K562 (cell line): ENCODE results near the gene EXOC6. TPM values are rescaled to one million over a fixed set of nuclear protein-coding genes. Genes with fewer than 3 reads are reported as not detected.

ENCODE experiments used
- ATAC-seq: fragments of 200-7000 bp; cut with Tn5 transposase; 3 replicates; pipeline ENCODE4 v1.9.1; 2020; ENCODE audit warnings: moderate library complexity
- BruUV-seq: library from RNA; stranded (reverse); fragments of 400-500 nt; replicated peaks from 2 replicates; lab custom pipeline; 2021; lab: Mats Ljungman, UMichigan
- CTCF ChIA-PET: fragments of 300-600 bp; formaldehyde crosslinking; extraction: SDS; loops from one replicate; lab custom pipeline; 2021; ENCODE audit warnings: low intra/inter-chr PET ratio; lab: Yijun Ruan, JAX
- POLR2A ChIA-PET: fragments of 300-600, 350-650 bp; sonication (Branson Sonifier 250); formaldehyde crosslinking; extraction: SDS; loops from one replicate; lab custom pipeline; 2021; ENCODE audit warnings: antibody characterized with exemption, inconsistent platforms; lab: Yijun Ruan, JAX
- DNase-seq, 4 experiments: peaks; one replicate each; pipeline versions ENCODE4 v3.0.0 to v3.0.0-alpha.2; 2011 to 2018; ENCODE audit warnings: low spot score in 3 of 4, mixed read lengths in 3 of 4; ENCODE audit errors: extremely low read depth in 1 of 4
- FAIRE-seq: peaks from 2 replicates; lab custom pipeline; 2011; peaks lifted over from hg19 to GRCh38; lab: Jason Lieb, UNC
- H2AFZ ChIP-seq: 2 replicates; pipeline ENCODE4 v1.6.0; 2011; ENCODE audit warnings: low read depth, low read length, control low read depth, inconsistent platforms
- H3K27ac ChIP-seq: fragments of 200-600 bp; 3 replicates; pipeline ENCODE4 v1.8.0; 2011; ENCODE audit warnings: low read depth, mild to moderate bottlenecking, control low read depth, inconsistent platforms, low read length, moderate library complexity, mixed read lengths; ENCODE audit errors: extremely low read depth
- H3K27me3 ChIP-seq, 2 experiments: fragments of 300-600 bp in 1 of 2; 2 replicates in 1 of 2; 3 replicates in 1 of 2; pipeline versions ENCODE4 v1.6.0 to v1.8.0; 2011; ENCODE audit warnings: inconsistent platforms in 2 of 2, low read length in 2 of 2, mild to moderate bottlenecking in 1 of 2, mixed read lengths in 1 of 2, moderate library complexity in 1 of 2; ENCODE audit not compliant: control insufficient read depth in 2 of 2, insufficient read depth in 2 of 2
- H3K36me3 ChIP-seq: fragments of 300-600 bp; 3 replicates; pipeline ENCODE4 v1.8.0; 2011; ENCODE audit warnings: mild to moderate bottlenecking, low read length, inconsistent platforms; ENCODE audit not compliant: control insufficient read depth, insufficient read depth
- H3K4me1 ChIP-seq, 2 experiments: fragments of 200-600 bp in 1 of 2; replicated peaks in 1 of 2; 2 replicates in 1 of 2; 3 replicates in 1 of 2; pipeline versions ENCODE4 v1.5.1 to v1.8.0; 2011; ENCODE audit warnings: inconsistent platforms in 2 of 2, low read length in 2 of 2, mild to moderate bottlenecking in 1 of 2, mixed read lengths in 1 of 2, moderate library complexity in 1 of 2; ENCODE audit not compliant: control insufficient read depth in 2 of 2, insufficient read depth in 2 of 2
- H3K4me2 ChIP-seq: 2 replicates; pipeline ENCODE4 v1.6.1; 2011; ENCODE audit warnings: low read length, control low read depth, inconsistent platforms, mixed read lengths; ENCODE audit not compliant: insufficient read depth
- H3K4me3 ChIP-seq: fragments of 200-600 bp; sonication (generic), shearing (Covaris generic); 2 replicates; pipeline ENCODE4 v1.5.1; 2016; ENCODE audit warnings: control low read depth, inconsistent platforms
- H3K79me2 ChIP-seq: fragments of 200-600 bp; 3 replicates; pipeline ENCODE4 v1.8.0; 2011; ENCODE audit warnings: low read length, inconsistent platforms; ENCODE audit not compliant: control insufficient read depth, insufficient read depth
- H3K9ac ChIP-seq, 2 experiments: 2 replicates each; pipeline versions ENCODE4 v1.6.0 to v1.6.1; 2011; ENCODE audit warnings: low read depth in 2 of 2, low read length in 2 of 2, control low read depth in 1 of 2, inconsistent platforms in 1 of 2, mild to moderate bottlenecking in 1 of 2, mixed read lengths in 1 of 2; ENCODE audit not compliant: insufficient read depth in 1 of 2
- H3K9me1 ChIP-seq: one replicate; pipeline ENCODE4 v1.6.0; 2011; ENCODE audit warnings: inconsistent platforms, mild to moderate bottlenecking, low read length, moderate library complexity; ENCODE audit not compliant: control insufficient read depth, insufficient read depth
- H3K9me3 ChIP-seq: replicated peaks from 2 replicates; pipeline ENCODE4 v1.5.1; 2011; ENCODE audit warnings: low read depth, low read length, inconsistent platforms; ENCODE audit not compliant: control insufficient read depth, insufficient read depth
- H4K20me1 ChIP-seq: replicated peaks from 2 replicates; pipeline ENCODE4 v1.6.1; 2011; ENCODE audit warnings: low read length, inconsistent platforms, mixed read lengths; ENCODE audit not compliant: control insufficient read depth, insufficient read depth
- TBL1XR1 ChIP-seq, 2 experiments: IDR thresholded peaks; 2 replicates each; pipeline ENCODE4 v1.6.1; 2012; ENCODE audit warnings: improper control_type of control experiment in 2 of 2, low read length in 2 of 2, mild to moderate bottlenecking in 1 of 2
- ZNF140 ChIP-seq: fragments of 250-450 bp; sonication (Bioruptor Pico); IDR thresholded peaks from 2 replicates; pipeline ENCODE4 v1.8.0; 2021; ENCODE audit warnings: moderate library complexity, mild to moderate bottlenecking, inconsistent platforms
- ZNF695 ChIP-seq: fragments of 450-650 bp; formaldehyde crosslinking; IDR thresholded peaks from 2 replicates; pipeline ENCODE4 v1.4.0; 2020; ENCODE audit warnings: mild to moderate bottlenecking, moderate library complexity
- WGBS: fragments of 100-300 bp; shearing (Covaris generic); methylation state at CpG from one replicate; pipeline ENCODE4 v1.1.6; 2016; ENCODE audit warnings: low coverage, mixed read lengths; ENCODE audit not compliant: insufficient coverage; ENCODE audit errors: missing lambda C conversion rate; 5-methylcytosine and 5-hydroxymethylcytosine counted together
- in situ Hi-C: fragments of 300-500 bp; cut with MboI; formaldehyde crosslinking; loops from 4 replicates; pipeline ENCODE4 v1.15.0; 2018; ENCODE audit warnings: inconsistent platforms, mixed read lengths
- intact Hi-C: fragments of 100-400 bp; cut with micrococcal nuclease; formaldehyde crosslinking; loops from 2 replicates; pipeline ENCODE4 v1.14.2; 2022
- polyA plus RNA-seq, 8 experiments: library from polyadenylated mRNA; depleted of rRNA in 4 of 8; stranded (reverse) in 5 of 8; unstranded in 3 of 8; fragments of >200 nt; fragmentation: Nextera tagmentation in 2 of 8; fragmentation: Illumina TruSeq in 1 of 8; extraction: Ambion mirVana in 2 of 8; extraction: Trizol in 1 of 8; gene quantifications; 2 replicates each; pipeline versions ENCODE4 v1.2.1 to v1.2.3, GENCODE V29; 2011 to 2014; ENCODE audit warnings: inconsistent platforms in 1 of 8, missing spikeins in 1 of 8
- total RNA-seq, 7 experiments: library from RNA; depleted of rRNA in 6 of 7; stranded (reverse); fragments of >200 nt in 6 of 7; fragmentation: Illumina TruSeq in 2 of 7; extraction: Trizol in 2 of 7; gene quantifications; 2 replicates each; pipeline versions ENCODE4 v1.2.1 to v1.2.3, GENCODE V29; 2011 to 2021; ENCODE audit warnings: low replicate concordance in 1 of 7
- TF ChIP-seq, protein P1 (sequence below), 2 experiments: fragments of 450-650 bp; conservative IDR thresholded peaks; 2 replicates each; pipeline ENCODE4 v1.6.1; 2017; ENCODE audit warnings: mild to moderate bottlenecking in 2 of 2, moderate library complexity in 2 of 2

Gene EXOC6
- total and polyA plus RNA-seq, 9 of the 15 experiments (the other 6 are each of a cell fraction or from before 2014, with no cell fraction given) = 13.9 to 42.8 (median 24.9) TPM

DNA sequence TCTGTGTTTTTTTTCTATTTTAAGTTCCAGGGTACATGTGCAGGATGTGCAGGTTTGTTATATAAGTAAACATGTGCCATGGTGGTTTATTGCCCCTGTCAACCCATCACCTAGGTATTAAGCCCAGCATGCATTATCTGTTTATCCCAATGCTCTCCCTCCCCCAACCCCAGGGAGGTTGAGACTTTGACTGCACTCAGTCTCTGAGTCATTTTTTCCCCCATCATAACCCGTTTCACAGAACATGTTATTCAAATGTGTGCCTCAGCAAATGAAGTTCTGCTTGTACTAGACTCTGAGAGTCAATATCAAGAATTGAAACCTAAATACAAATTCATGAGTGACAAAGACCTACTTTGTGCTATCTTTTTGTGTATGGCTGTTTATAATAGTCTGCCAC is 142.3 kb downstream of the EXOC6 start (continued):
- TF ChIP-seq, protein P1, sequence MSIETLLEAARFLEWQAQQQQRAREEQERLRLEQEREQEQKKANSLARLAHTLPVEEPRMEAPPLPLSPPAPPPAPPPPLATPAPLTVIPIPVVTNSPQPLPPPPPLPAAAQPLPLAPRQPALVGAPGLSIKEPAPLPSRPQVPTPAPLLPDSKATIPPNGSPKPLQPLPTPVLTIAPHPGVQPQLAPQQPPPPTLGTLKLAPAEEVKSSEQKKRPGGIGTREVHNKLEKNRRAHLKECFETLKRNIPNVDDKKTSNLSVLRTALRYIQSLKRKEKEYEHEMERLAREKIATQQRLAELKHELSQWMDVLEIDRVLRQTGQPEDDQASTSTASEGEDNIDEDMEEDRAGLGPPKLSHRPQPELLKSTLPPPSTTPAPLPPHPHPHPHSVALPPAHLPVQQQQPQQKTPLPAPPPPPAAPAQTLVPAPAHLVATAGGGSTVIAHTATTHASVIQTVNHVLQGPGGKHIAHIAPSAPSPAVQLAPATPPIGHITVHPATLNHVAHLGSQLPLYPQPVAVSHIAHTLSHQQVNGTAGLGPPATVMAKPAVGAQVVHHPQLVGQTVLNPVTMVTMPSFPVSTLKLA (conservative IDR thresholded peaks at IDR 0.05) = peak; percentile 46 to 64; a peak in 3 of 4 replicates
- no peak for TF ChIP-seq TBL1XR1 (IDR thresholded peaks at IDR 0.05; ENCODE audit: low read length in 2 of 2)

DNA sequence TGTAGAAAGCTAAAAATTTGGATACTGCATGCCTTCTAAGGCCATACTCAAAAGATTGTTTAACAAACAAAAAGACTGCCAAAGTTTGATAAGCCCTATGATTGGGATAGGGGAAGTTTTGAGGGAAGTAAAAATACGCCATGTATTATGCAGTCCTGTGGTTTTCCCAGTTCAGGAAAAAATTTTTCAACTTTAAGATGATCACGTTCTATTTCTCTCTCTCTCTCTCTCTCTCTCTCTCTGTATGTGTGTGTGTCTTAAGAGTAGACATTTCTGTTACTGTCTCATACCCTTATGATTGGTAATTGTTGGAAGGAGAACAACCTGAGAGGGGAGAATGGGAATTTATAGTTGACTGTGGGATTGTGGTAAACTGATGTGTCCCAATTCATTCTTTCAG is 143.2 kb downstream of the EXOC6 start:
- 33% methylated on average over 1 of the region's 2 CpGs for WGBS
- POLR2A ChIA-PET = no interaction called here
- no TSS peak for BruUV-seq

More for the DNA sequence above, 143.2 kb downstream of the EXOC6 start:
- no peaks in the 10 kb centered on the region for H3K9me3 ChIP-seq
- 0 out of 4 replicates have a peak overlapping the region, but pooled peaks of 1 of the 2 experiments have one; percentile 6 for H3K9ac ChIP-seq
- ATAC-seq (peak; percentile 40), DNase-seq (no peak), FAIRE-seq (no peak)
- H3K4me3 ChIP-seq = no peak overlapping the region
- H3K36me3 ChIP-seq = no peaks in the 10 kb centered on the region
- H3K27me3 ChIP-seq = no peaks in the 10 kb centered on the region
- H3K9me1 ChIP-seq = no peaks in the 10 kb centered on the region
- CTCF ChIA-PET = no interaction called here
- no peak overlapping the region for H2AFZ ChIP-seq
- peaks cover 0 to 20% of the 10 kb centered on the region in 2 experiments; a peak in 2 of 5 replicates for H3K4me1 ChIP-seq
- no peaks in the 10 kb centered on the region for H3K79me2 ChIP-seq
- intact Hi-C loops (no loop called here), in situ Hi-C loops (no loop called here)
- peak overlapping the region; percentile 74 for H3K27ac ChIP-seq
- no peak overlapping the region for H3K4me2 ChIP-seq
- TF ChIP-seq ZNF140 (CRISPR knock-in tag) (no peak), ZNF695 (CRISPR knock-in tag) (no peak)
- no peaks in the 10 kb centered on the region for H4K20me1 ChIP-seq
